K562 (cell line): ENCODE data around the gene SERPINE2. TPM values are rescaled to one million over a fixed set of nuclear protein-coding genes. Genes with fewer than 3 reads are reported as not detected.

ENCODE experiments used
- ATAC-seq: fragments of 200-7000 bp; cut with Tn5 transposase; 3 replicates; pipeline ENCODE4 v1.9.1; 2020; ENCODE audit warnings: moderate library complexity
- BruUV-seq: library from RNA; stranded (reverse); fragments of 400-500 nt; replicated peaks from 2 replicates; lab custom pipeline; 2021; lab: Mats Ljungman, UMichigan
- CTCF ChIA-PET: fragments of 300-600 bp; formaldehyde crosslinking; extraction: SDS; loops from one replicate; lab custom pipeline; 2021; ENCODE audit warnings: low intra/inter-chr PET ratio; lab: Yijun Ruan, JAX
- POLR2A ChIA-PET: fragments of 300-600, 350-650 bp; sonication (Branson Sonifier 250); formaldehyde crosslinking; extraction: SDS; loops from one replicate; lab custom pipeline; 2021; ENCODE audit warnings: antibody characterized with exemption, inconsistent platforms; lab: Yijun Ruan, JAX
- DNase-seq, 4 experiments: peaks; one replicate each; pipeline versions ENCODE4 v3.0.0 to v3.0.0-alpha.2; 2011 to 2018; ENCODE audit warnings: low spot score in 3 of 4, mixed read lengths in 3 of 4; ENCODE audit errors: extremely low read depth in 1 of 4
- FAIRE-seq: peaks from 2 replicates; lab custom pipeline; 2011; peaks lifted over from hg19 to GRCh38; lab: Jason Lieb, UNC
- H2AFZ ChIP-seq: 2 replicates; pipeline ENCODE4 v1.6.0; 2011; ENCODE audit warnings: low read depth, low read length, control low read depth, inconsistent platforms
- H3K27ac ChIP-seq: fragments of 200-600 bp; 3 replicates; pipeline ENCODE4 v1.8.0; 2011; ENCODE audit warnings: low read depth, mild to moderate bottlenecking, control low read depth, inconsistent platforms, low read length, moderate library complexity, mixed read lengths; ENCODE audit errors: extremely low read depth
- H3K27me3 ChIP-seq, 2 experiments: fragments of 300-600 bp in 1 of 2; 2 replicates in 1 of 2; 3 replicates in 1 of 2; pipeline versions ENCODE4 v1.6.0 to v1.8.0; 2011; ENCODE audit warnings: inconsistent platforms in 2 of 2, low read length in 2 of 2, mild to moderate bottlenecking in 1 of 2, mixed read lengths in 1 of 2, moderate library complexity in 1 of 2; ENCODE audit not compliant: control insufficient read depth in 2 of 2, insufficient read depth in 2 of 2
- H3K36me3 ChIP-seq: fragments of 300-600 bp; 3 replicates; pipeline ENCODE4 v1.8.0; 2011; ENCODE audit warnings: mild to moderate bottlenecking, low read length, inconsistent platforms; ENCODE audit not compliant: control insufficient read depth, insufficient read depth
- H3K4me1 ChIP-seq, 2 experiments: fragments of 200-600 bp in 1 of 2; replicated peaks in 1 of 2; 2 replicates in 1 of 2; 3 replicates in 1 of 2; pipeline versions ENCODE4 v1.5.1 to v1.8.0; 2011; ENCODE audit warnings: inconsistent platforms in 2 of 2, low read length in 2 of 2, mild to moderate bottlenecking in 1 of 2, mixed read lengths in 1 of 2, moderate library complexity in 1 of 2; ENCODE audit not compliant: control insufficient read depth in 2 of 2, insufficient read depth in 2 of 2
- H3K4me2 ChIP-seq: 2 replicates; pipeline ENCODE4 v1.6.1; 2011; ENCODE audit warnings: low read length, control low read depth, inconsistent platforms, mixed read lengths; ENCODE audit not compliant: insufficient read depth
- H3K4me3 ChIP-seq: fragments of 200-600 bp; sonication (generic), shearing (Covaris generic); 2 replicates; pipeline ENCODE4 v1.5.1; 2016; ENCODE audit warnings: control low read depth, inconsistent platforms
- H3K79me2 ChIP-seq: fragments of 200-600 bp; 3 replicates; pipeline ENCODE4 v1.8.0; 2011; ENCODE audit warnings: low read length, inconsistent platforms; ENCODE audit not compliant: control insufficient read depth, insufficient read depth
- H3K9ac ChIP-seq, 2 experiments: 2 replicates each; pipeline versions ENCODE4 v1.6.0 to v1.6.1; 2011; ENCODE audit warnings: low read depth in 2 of 2, low read length in 2 of 2, control low read depth in 1 of 2, inconsistent platforms in 1 of 2, mild to moderate bottlenecking in 1 of 2, mixed read lengths in 1 of 2; ENCODE audit not compliant: insufficient read depth in 1 of 2
- H3K9me1 ChIP-seq: one replicate; pipeline ENCODE4 v1.6.0; 2011; ENCODE audit warnings: inconsistent platforms, mild to moderate bottlenecking, low read length, moderate library complexity; ENCODE audit not compliant: control insufficient read depth, insufficient read depth
- H3K9me3 ChIP-seq: replicated peaks from 2 replicates; pipeline ENCODE4 v1.5.1; 2011; ENCODE audit warnings: low read depth, low read length, inconsistent platforms; ENCODE audit not compliant: control insufficient read depth, insufficient read depth
- H4K20me1 ChIP-seq: replicated peaks from 2 replicates; pipeline ENCODE4 v1.6.1; 2011; ENCODE audit warnings: low read length, inconsistent platforms, mixed read lengths; ENCODE audit not compliant: control insufficient read depth, insufficient read depth
- ADNP ChIP-seq: fragments of 200-800 bp; sonication (Bioruptor generic); IDR thresholded peaks from 2 replicates; pipeline ENCODE4 v1.6.1; 2016; ENCODE audit warnings: missing genetic modification characterization, missing compliant biosample characterization
- ASH1L ChIP-seq: fragments of 450-650 bp; IDR thresholded peaks from 2 replicates; pipeline ENCODE4 v1.6.1; 2018; ENCODE audit warnings: borderline replicate concordance, mild to moderate bottlenecking, low read depth; ENCODE audit not compliant: partially characterized antibody
- ETV5 ChIP-seq: sonication (generic); formaldehyde crosslinking; IDR thresholded peaks from 2 replicates; pipeline ENCODE4 v1.4.0; 2020; ENCODE audit warnings: low read depth, mild to moderate bottlenecking, missing genetic modification reagents
- KDM4B ChIP-seq, 2 experiments: fragments of 450-650 bp in 1 of 2; sonication (generic) in 1 of 2; IDR thresholded peaks; 2 replicates each; pipeline ENCODE4 v1.6.1; 2016 to 2017; ENCODE audit warnings: borderline replicate concordance in 2 of 2, antibody characterized with exemption in 1 of 2, low read depth in 1 of 2, mild to moderate bottlenecking in 1 of 2
- MBD2 ChIP-seq: sonication (generic); IDR thresholded peaks from 2 replicates; pipeline ENCODE4 v1.6.1; 2016; ENCODE audit warnings: low read depth, borderline replicate concordance
- RBBP5 ChIP-seq: fragments of 200-600 bp; sonication (generic); IDR thresholded peaks from 2 replicates; pipeline ENCODE4 v1.6.1; 2012; ENCODE audit warnings: borderline replicate concordance, mild to moderate bottlenecking, low read length, control low read depth, inconsistent platforms; ENCODE audit not compliant: insufficient read depth, poor library complexity, severe bottlenecking
- SMARCA4 ChIP-seq: fragments of 450-650 bp; IDR thresholded peaks from 2 replicates; pipeline ENCODE4 v1.6.1; 2016
- SMARCC2 ChIP-seq: fragments of 450-650 bp; IDR thresholded peaks from 2 replicates; pipeline ENCODE4 v1.6.1; 2017; ENCODE audit warnings: antibody characterized with exemption, moderate library complexity, mild to moderate bottlenecking, low read depth
- ZBED1 ChIP-seq: IDR thresholded peaks from 2 replicates; pipeline ENCODE4 v1.6.1; 2014
- ZBTB8A ChIP-seq: fragments of 450-650 bp; IDR thresholded peaks from 2 replicates; pipeline ENCODE4 v1.6.1; 2018; ENCODE audit warnings: mild to moderate bottlenecking, moderate library complexity; ENCODE audit not compliant: partially characterized antibody
- ZNF384 ChIP-seq: IDR thresholded peaks from 2 replicates; pipeline ENCODE4 v1.6.1; 2012; ENCODE audit warnings: low read depth, low read length, improper control_type of control experiment
- WGBS: fragments of 100-300 bp; shearing (Covaris generic); methylation state at CpG from one replicate; pipeline ENCODE4 v1.1.6; 2016; ENCODE audit warnings: low coverage, mixed read lengths; ENCODE audit not compliant: insufficient coverage; ENCODE audit errors: missing lambda C conversion rate; 5-methylcytosine and 5-hydroxymethylcytosine counted together
- in situ Hi-C: fragments of 300-500 bp; cut with MboI; formaldehyde crosslinking; loops from 4 replicates; pipeline ENCODE4 v1.15.0; 2018; ENCODE audit warnings: inconsistent platforms, mixed read lengths
- intact Hi-C: fragments of 100-400 bp; cut with micrococcal nuclease; formaldehyde crosslinking; loops from 2 replicates; pipeline ENCODE4 v1.14.2; 2022
- polyA plus RNA-seq, 8 experiments: library from polyadenylated mRNA; depleted of rRNA in 4 of 8; stranded (reverse) in 5 of 8; unstranded in 3 of 8; fragments of >200 nt; fragmentation: Nextera tagmentation in 2 of 8; fragmentation: Illumina TruSeq in 1 of 8; extraction: Ambion mirVana in 2 of 8; extraction: Trizol in 1 of 8; gene quantifications; 2 replicates each; pipeline versions ENCODE4 v1.2.1 to v1.2.3, GENCODE V29; 2011 to 2014; ENCODE audit warnings: inconsistent platforms in 1 of 8, missing spikeins in 1 of 8
- total RNA-seq, 7 experiments: library from RNA; depleted of rRNA in 6 of 7; stranded (reverse); fragments of >200 nt in 6 of 7; fragmentation: Illumina TruSeq in 2 of 7; extraction: Trizol in 2 of 7; gene quantifications; 2 replicates each; pipeline versions ENCODE4 v1.2.1 to v1.2.3, GENCODE V29; 2011 to 2021; ENCODE audit warnings: low replicate concordance in 1 of 7
- TF ChIP-seq, protein P1 (sequence below): sonication (generic); formaldehyde crosslinking; IDR thresholded peaks from 2 replicates; pipeline ENCODE4 v1.8.0; 2023; ENCODE audit warnings: mild to moderate bottlenecking, missing genetic modification reagents
- TF ChIP-seq, protein P2 (sequence below): fragments of 250-450 bp; sonication (Bioruptor Pico); IDR thresholded peaks from 2 replicates; pipeline ENCODE4 v1.6.1; 2021; ENCODE audit warnings: mild to moderate bottlenecking

Gene SERPINE2
- total and polyA plus RNA-seq, 9 of the 15 experiments (the other 6 are each of a cell fraction or from before 2014, with no cell fraction given) = 0.03 to 0.16 (median 0.13) TPM; not detected in 6

DNA sequence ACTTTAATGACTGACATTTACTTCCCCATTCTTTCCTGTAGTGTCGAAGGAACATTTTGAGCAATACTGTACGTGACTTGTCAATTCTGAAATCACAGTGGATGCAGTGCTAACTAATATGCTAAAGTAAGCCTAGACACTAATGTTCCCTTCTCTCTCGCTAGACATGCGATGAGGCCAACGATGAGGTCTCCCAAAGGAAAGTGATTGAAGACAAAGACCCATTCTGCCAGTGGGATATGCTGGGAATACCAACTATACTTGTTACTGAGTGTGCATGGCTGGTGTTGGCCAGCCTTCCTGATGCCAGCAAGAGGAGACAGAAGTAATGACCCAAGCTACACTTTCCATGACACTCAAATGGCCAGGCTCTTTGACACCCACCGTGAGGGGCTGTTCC, 2.5 kb upstream of the SERPINE2 start (continued):
- TF ChIP-seq, protein P1, sequence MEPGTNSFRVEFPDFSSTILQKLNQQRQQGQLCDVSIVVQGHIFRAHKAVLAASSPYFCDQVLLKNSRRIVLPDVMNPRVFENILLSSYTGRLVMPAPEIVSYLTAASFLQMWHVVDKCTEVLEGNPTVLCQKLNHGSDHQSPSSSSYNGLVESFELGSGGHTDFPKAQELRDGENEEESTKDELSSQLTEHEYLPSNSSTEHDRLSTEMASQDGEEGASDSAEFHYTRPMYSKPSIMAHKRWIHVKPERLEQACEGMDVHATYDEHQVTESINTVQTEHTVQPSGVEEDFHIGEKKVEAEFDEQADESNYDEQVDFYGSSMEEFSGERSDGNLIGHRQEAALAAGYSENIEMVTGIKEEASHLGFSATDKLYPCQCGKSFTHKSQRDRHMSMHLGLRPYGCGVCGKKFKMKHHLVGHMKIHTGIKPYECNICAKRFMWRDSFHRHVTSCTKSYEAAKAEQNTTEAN = no peak
- TF ChIP-seq, all 486 proteins: peak for 0

DNA sequence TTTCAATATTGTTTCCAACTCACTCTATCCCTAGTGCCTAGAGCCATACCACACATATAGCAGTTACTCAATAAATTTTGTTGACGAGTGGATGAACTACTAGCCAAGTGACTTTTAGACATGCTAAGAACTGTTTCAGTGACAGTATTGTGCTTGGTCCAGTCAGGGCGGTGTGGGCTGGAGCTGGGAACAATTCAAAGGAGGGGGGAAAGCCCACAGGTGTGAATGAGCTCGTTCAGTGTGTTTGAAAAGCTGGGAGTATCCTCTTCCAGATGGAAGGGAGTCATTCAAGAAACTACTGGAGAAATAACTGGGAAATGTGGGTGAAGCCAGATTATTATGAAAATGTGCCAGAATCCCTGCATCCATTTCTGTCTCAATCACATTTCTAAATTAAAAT, 1.7 kb upstream of the SERPINE2 start:
- BruUV-seq = no TSS peak

More for the DNA sequence above, 1.7 kb upstream of the SERPINE2 start:
- H3K36me3 ChIP-seq = no peaks in the 10 kb centered on the region
- intact Hi-C loops (no loop called here), in situ Hi-C loops (no loop called here)
- ATAC-seq (no peak), FAIRE-seq (no peak), DNase-seq (no peak)
- WGBS = 0% methylated on average over 2 of the region's 3 CpGs
- H2AFZ ChIP-seq = no peak overlapping the region
- no peak overlapping the region for H3K4me3 ChIP-seq
- TF ChIP-seq SMARCA4 = no peak
- no peak for TF ChIP-seq KDM4B (IDR thresholded peaks at IDR 0.05; ENCODE audit: borderline replicate concordance in 2 of 2, low read depth in 1 of 2)
- no peak for TF ChIP-seq ZNF384
- TF ChIP-seq ZBED1 = no peak
- TF ChIP-seq ZBTB8A = no peak
- no peak for TF ChIP-seq SMARCC2
- no peak for TF ChIP-seq ETV5 (CRISPR knock-in tag)
- no peak for TF ChIP-seq MBD2
- no peak for TF ChIP-seq ASH1L
- no peak for TF ChIP-seq RBBP5
- TF ChIP-seq, protein P2, sequence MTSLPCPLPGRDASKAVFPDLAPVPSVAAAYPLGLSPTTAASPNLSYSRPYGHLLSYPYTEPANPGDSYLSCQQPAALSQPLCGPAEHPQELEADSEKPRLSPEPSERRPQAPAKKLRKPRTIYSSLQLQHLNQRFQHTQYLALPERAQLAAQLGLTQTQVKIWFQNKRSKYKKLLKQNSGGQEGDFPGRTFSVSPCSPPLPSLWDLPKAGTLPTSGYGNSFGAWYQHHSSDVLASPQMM = no peak
- no peak for TF ChIP-seq ADNP (tag)
- H3K9ac ChIP-seq = no peak overlapping the region
- no peaks in the 10 kb centered on the region for H3K9me3 ChIP-seq
- no peaks in the 10 kb centered on the region for H3K9me1 ChIP-seq
- POLR2A ChIA-PET = interaction anchor here (0.6 kb wide), 1 partner anchor 1412 kb away, joined by 4 read pairs; no protein-coding TSS in a partner anchor
- H3K27ac ChIP-seq = no peak overlapping the region
- peaks cover 0 to 8% of the 10 kb centered on the region in 2 experiments; a peak in 1 of 5 replicates for H3K4me1 ChIP-seq
- peaks cover 7 to 27% of the 10 kb centered on the region in 2 experiments; a peak in 3 of 5 replicates for H3K27me3 ChIP-seq
- H4K20me1 ChIP-seq = no peaks in the 10 kb centered on the region
- CTCF ChIA-PET = no interaction called here
- H3K4me2 ChIP-seq = no peak overlapping the region
- no peaks in the 10 kb centered on the region for H3K79me2 ChIP-seq
